Gastrocnemius medialis (tissue), 4 donors: ENCODE measurements around the gene LMTK2.

Source experiments
- POLR2A ChIP-seq, 2 donors: fragments of 450-650 bp; IDR thresholded peaks; one replicate each; pipeline ENCODE4 v1.6.1; 2017; ENCODE audit warnings: antibody characterized with exemption in 2 of 2, mild to moderate bottlenecking in 2 of 2, moderate library complexity in 2 of 2
- TF ChIP-seq, protein P1 (sequence below), 5 experiments: fragments of 450-650 bp in 3 of 5; fragments of 200-600 bp in 2 of 5; sonication (generic) in 2 of 5; IDR thresholded peaks in 4 of 5; conservative IDR thresholded peaks in 1 of 5; 1 replicate in 4 of 5; 2 replicates in 1 of 5; pipeline ENCODE4 v1.5.1; 2016 to 2019; ENCODE audit warnings: antibody characterized with exemption in 5 of 5, mild to moderate bottlenecking in 3 of 5, moderate library complexity in 3 of 5

DNA sequence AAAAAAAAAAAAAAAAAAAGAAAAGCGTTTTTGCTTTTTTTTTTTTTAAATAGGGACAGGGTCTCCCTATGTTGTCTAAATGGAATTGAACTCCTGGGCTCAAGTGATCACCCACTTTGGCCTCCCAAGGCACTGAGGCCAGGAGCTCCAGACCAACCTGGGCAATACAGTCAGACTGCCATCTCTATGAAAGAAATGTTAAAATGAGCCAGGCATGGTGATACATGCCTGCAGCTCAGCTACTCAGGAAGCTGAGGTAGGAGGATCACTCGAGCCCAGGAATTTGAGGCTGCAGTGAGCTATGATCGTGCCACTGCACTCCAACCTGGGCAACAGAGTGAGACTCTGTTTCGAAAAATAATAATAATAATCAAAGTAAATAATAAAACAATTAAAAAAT is 16.5 kb upstream of the LMTK2 start:
- TF ChIP-seq, protein P1, sequence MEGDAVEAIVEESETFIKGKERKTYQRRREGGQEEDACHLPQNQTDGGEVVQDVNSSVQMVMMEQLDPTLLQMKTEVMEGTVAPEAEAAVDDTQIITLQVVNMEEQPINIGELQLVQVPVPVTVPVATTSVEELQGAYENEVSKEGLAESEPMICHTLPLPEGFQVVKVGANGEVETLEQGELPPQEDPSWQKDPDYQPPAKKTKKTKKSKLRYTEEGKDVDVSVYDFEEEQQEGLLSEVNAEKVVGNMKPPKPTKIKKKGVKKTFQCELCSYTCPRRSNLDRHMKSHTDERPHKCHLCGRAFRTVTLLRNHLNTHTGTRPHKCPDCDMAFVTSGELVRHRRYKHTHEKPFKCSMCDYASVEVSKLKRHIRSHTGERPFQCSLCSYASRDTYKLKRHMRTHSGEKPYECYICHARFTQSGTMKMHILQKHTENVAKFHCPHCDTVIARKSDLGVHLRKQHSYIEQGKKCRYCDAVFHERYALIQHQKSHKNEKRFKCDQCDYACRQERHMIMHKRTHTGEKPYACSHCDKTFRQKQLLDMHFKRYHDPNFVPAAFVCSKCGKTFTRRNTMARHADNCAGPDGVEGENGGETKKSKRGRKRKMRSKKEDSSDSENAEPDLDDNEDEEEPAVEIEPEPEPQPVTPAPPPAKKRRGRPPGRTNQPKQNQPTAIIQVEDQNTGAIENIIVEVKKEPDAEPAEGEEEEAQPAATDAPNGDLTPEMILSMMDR (IDR thresholded peaks at IDR 0.05 in 4 of 5, conservative IDR thresholded peaks at IDR 0.05 in 1 of 5) = no peak
- no peak for TF ChIP-seq POLR2A (IDR thresholded peaks at IDR 0.05)
